ENCODE results near the gene KCNJ4.
"Not testable (repeated sequence)": the region's sequence is repeated elsewhere in the genome, so short reads cannot be mapped to it uniquely, and the experiment has no call there.

Gene KCNJ4

GRCh38 chr22:38470179-38470578 is 15.2 kb upstream of the KCNJ4 start:
- not testable (repeated sequence) for DNase-seq (ENCODE audit: low read depth)

DNA sequence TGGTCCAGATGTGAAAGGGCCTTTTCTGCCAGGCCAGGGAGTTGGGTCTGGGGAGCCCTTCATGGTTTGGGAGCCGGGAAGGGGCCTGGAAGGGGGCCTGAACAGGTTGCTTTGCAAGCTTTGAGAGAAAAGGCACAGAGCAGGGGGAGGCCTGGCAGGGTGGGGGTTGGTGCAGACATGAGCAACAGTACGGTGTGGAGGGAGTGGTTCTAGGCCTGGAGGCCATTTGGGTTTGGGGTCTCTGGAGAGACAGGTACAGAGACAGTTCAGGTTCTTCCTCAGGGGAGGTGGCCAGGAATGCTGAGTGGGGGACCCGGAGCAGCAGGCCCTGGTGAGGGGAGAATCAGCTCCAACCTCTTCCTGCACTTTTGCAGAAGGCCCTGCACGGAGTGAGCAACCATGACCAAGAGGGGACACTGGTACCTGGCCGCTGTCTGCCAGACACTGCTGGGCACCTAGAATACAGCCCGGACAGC is 14.3 kb upstream of the KCNJ4 start:
- no peak for DNase-seq (ENCODE audit: low read depth)

DNA sequence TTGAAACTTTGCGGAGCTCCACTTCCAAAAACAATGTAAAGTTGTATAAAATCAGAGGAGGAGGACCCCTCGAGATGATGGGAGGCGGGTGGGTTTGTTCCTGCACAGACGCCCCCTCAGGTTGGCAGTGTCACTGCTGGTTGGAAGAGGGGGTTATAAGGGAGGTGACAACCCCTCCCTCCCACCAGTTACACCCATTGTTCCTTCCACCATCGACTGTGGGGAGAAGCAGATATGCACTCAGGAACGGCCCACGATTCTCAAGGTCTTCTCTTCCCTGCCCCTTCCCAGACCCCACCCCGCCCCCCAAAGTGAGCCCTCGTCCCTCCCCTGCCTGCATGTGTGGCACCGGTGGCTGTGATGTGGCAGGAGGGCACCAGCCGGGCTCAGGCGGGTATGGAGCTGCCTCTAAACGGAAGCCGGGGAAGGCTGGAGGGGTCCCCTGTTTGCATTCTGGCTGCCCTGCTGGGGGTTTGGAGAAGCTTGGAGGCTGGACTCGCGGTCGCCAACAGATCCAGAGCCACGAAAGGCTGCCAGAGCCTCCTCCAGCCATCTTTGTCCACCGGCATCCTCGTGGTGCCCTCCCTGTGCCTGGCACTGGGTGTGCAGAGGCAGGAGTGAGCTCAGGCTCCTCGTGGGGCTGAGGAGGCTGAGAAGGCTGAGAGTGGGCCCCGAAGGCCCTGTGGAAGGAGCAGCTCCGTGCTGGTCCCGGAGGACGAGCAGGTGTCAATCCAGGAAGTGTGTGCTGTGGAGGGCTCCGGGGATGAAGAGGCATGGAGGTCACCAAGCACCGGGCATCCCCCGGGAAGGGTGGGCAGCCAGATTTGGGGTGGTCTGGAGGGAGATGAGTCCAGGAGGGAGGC is 13.7 kb upstream of the KCNJ4 start:
- DNase-seq (ENCODE audit: low read depth), result no peak

DNA sequence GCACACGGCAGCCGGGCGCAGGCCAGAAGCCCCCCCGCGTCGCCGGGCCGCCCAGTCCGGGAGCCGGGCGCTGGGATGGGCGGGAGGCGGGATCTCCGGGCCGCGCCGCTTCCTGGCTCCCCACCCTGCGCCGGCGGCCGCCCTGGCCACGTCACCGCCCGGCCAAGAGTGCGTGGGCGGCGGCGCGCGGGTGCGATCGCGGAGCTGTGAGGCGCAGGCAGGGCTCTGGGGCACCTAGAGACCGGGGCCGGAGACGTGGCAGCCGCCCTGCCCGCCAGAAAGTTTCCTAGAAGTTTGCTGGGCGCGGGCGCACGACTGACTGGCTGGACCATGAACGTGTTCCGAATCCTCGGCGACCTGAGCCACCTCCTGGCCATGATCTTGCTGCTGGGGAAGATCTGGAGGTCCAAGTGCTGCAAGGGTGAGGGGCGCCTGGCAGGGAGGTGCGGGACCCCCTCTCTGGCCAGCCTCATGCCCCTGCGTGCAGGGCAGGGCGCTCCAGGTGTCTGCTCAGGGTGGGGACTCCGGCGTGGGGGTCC is 13.0 kb upstream of the KCNJ4 start, which contains the start of gene KDELR3:
Gene KDELR3, plus strand, starts transcription at position 193 of the 539 bp plus-strand sequence. Its CDS starts 138 bp downstream, at position 331.
- DNase-seq (ENCODE audit: low read depth), result no peak

GRCh38 chr22:38467438-38467903 is 12.5 kb upstream of the KCNJ4 start:
- no peak for DNase-seq (ENCODE audit: low read depth)

- no peak for DNase-seq (ENCODE audit: low read depth)
Observed at GRCh38 chr22:38465673-38466490, 10.9 kb upstream of the KCNJ4 start.

- DNase-seq (ENCODE audit: low read depth), result no peak
Observed at GRCh38 chr22:38464992-38465672, 10.1 kb upstream of the KCNJ4 start.

DNA sequence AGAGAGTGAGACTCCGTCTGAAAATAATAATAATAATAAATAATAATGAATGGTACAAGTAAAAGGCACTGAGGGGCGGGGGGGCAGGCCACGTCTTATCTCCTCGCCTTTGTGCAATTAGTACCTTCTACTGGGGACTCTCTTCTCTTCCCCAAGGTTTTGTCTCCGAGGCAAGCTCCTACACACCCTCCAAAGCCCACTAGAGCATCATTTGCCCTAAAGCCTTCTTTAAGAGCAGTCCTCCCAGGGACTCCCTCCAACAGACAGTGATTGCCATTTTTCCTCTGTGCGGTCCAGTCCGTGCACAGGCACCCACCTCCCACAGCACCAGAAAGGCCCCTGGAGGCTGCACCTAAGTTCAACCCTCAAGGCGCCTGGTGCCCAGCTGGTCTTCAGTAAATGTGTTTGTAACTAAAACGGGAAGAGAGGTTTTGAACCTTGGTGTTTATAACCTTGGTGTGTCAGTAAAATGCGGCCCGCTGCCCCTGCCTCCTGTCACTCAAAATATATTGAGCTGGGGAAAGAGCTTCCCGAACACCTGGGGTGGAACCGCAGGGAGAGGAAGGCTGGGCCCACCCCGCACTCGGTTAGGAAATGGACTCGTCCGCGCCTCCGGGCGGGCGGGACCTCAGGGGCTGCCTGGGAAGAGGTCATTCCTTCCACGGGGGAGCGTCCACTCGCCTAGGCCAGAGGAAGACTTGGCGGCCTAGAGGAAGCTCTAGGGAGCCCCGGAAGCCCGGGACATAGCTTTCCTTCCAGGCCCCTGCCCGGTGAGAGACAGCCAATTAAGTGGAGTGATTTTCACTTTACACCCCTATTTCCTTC is 8.2 kb upstream of the KCNJ4 start:
- DNase-seq (ENCODE audit: low read depth), result no peak

DNA sequence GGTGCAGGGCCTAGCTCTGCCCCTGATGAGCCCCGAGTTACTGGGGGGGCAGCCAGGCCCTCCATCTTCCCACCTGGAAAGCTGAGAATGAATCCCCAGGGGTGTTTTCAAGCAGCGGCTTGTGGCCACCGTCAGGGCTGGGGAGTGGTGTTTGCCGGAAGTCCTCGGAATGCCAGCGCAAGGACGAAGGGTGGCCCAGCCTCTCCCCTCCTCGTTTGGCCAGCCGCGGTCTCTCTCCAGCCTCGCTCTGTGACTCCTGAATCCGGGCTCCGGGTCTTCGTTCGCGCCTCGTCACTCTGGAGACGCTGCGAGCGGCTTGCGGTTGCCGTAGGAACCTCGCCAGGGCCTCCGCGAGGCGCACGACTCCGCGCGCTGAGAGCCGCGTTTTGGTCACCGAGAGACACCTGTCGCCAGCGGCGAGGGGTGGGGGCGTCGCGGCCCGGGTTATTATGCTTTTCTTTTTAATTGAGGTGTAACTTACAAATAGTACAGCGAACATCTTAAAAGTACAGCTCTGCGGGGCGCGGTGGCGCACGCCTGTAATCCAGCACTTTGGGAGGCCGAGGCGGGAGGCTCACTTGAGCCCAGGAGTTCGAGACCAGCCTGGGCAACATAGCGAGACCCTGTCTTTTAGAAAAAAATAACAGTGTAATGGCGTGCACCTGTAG is 6.5 kb upstream of the KCNJ4 start:
- DNase-seq (ENCODE audit: low read depth), result peak; percentile 32

DNA sequence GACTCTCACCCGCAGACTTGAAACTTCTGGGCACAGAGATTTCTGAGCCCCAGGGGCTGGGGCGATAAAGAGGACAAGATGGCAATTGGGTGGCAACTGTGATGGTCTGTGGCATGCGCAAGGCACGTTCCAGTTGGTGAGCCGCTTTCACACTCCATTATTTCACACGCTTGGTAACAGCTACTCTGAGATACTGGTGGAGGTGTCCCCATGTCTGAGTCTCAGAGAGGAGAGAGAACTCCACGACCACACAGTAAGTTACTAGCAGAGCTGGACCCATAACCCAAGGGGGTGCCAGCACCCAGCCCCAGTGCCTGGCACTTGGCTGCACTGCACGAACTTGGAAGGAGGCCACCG is 6.0 kb upstream of the KCNJ4 start:
- no peak for DNase-seq (ENCODE audit: low read depth)

GRCh38 chr22:38460426-38460840 is 5.4 kb upstream of the KCNJ4 start:
- DNase-seq (ENCODE audit: low read depth), result no peak

DNA sequence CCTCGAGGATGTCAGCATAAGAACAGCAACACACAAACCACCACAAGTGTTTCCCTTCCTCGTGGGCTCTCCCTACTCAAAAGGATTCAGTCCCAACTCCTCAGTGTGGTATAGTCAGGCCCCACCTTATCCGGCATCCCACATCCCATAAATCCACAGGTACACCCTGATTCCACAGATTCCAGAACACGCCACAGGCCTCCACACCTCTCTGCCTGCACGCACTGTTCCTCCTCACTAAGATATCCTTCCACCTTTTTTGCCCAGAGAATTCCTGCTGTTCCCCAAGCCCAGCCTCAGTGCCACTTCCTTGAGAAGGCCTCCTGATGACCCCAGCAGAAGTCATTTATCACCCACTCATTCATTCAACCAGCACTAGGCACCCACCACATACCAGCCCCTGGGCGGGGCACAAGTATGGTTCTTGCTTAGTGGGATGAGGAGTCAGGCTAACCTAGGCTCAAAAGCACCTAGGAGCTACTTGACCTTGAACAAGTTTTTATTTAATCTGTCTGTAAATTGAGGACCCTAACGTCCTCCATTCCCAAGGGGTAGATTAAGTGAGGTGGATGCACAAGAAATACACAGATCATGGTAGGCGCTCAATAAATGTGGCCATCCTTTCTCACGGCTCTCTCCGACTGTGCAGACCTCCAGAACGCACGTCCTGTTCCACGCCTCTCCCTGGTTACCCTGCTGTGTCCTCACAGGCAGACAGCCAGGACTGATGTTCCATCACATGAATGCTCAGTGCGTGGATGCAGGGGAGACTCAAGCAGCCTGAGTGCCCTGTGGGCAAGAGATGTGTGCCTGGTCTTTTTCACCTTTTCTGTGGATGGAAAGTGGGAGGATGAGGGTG is 2.1 kb upstream of the KCNJ4 start:
- DNase-seq (ENCODE audit: low read depth), result no peak

- no peak for DNase-seq (ENCODE audit: low read depth)
Observed at GRCh38 chr22:38456272-38456835, 1.4 kb upstream of the KCNJ4 start.

DNA sequence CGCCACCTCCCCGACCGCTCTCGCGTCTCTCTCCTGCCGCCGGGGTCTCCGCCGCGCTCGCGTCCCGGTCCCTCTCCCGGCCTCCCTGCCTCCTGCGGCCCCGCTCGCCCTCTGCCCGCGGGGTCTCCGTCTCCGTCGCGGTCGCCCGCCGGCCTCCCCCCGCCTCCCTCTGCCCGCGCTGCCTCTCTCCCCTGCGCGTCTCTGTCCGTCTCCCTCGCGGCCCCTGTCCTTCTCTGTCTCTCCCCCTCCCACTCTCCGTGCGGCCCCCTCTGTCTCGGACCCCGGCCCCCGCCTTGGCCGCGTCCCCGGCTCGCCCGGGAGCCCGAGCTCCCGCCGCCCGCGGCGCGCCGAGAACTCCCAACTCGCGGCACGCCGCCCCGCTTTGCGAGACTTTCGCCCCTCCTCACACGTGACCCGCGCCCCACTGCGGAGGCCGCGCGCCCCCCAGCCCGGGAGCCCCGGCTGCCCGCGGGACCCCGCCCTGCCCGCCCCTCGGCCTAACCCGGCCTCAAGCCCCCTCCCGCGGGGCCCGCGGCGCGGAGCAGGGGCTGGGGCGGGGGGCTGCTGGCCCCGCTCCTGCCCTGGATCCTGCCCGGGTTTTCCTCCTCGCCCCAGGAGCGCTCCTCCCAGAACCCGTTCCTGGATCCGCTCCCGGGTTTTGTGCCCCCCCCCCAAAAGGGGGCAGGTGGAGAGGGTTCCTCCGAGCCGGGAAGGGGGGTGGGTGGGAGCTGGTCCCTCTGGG is 702 bp upstream of the KCNJ4 start:
- no peak for DNase-seq (ENCODE audit: low read depth)

DNA sequence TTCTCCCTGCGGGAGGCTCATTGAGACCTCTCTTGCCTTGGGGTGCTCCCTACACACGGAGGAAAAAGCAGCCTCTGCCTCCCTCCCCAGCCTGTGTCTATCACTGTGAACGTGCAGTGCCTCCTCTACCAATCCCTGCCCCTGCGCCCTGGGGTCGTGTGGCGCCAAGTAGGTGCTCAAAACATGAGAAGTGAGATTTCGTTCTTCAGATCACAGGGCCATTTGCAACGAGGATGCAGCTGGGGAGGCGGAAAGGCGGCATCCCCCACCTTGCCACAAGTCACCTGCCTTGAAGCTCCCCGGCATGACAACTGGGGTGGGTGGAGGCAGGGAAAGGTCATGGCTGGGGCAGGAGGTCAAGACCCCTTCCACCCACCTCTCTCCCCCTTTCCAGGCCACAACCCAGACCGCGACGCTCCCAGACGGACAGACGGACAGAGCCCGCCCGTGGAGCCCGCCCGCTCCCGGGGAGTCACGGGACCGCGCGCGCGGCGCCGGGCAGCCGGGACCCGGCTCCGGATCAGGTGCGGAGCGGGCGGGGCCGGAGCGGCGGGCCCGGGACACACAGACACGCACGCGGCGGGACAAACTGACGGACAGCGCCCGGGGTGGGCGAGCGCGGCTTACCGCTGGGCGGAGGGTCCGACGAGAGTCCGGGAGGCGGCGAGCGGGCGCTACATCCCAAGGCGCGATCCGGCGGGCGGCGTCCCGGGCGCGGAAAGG is 485 bp downstream of the KCNJ4 start:
- no peak for DNase-seq (ENCODE audit: low read depth)

DNA sequence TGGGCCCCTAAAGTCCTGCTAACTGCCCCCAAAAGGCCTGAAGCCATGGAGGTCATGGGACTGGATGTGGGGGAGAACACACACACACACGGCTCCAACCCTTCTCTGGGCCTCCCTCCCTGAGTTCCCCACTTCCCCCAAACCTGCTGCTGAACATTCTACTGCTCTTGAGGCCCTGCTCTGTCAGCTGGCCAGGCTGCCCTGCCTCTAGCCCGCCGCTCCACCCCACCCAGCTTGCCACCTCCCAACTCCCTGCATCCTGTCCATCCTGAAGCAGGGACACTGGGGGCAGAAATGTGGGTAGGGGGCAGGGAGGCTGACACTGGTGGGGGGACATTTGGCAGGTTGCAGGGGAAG is 1.0 kb downstream of the KCNJ4 start:
- no peak for DNase-seq (ENCODE audit: low read depth)

- DNase-seq (ENCODE audit: low read depth), result no peak
Observed at GRCh38 chr22:38453066-38453672, 1.8 kb downstream of the KCNJ4 start.
